ENCODE data around the gene NPC1L1.

The NPC1L1 gene

DNA sequence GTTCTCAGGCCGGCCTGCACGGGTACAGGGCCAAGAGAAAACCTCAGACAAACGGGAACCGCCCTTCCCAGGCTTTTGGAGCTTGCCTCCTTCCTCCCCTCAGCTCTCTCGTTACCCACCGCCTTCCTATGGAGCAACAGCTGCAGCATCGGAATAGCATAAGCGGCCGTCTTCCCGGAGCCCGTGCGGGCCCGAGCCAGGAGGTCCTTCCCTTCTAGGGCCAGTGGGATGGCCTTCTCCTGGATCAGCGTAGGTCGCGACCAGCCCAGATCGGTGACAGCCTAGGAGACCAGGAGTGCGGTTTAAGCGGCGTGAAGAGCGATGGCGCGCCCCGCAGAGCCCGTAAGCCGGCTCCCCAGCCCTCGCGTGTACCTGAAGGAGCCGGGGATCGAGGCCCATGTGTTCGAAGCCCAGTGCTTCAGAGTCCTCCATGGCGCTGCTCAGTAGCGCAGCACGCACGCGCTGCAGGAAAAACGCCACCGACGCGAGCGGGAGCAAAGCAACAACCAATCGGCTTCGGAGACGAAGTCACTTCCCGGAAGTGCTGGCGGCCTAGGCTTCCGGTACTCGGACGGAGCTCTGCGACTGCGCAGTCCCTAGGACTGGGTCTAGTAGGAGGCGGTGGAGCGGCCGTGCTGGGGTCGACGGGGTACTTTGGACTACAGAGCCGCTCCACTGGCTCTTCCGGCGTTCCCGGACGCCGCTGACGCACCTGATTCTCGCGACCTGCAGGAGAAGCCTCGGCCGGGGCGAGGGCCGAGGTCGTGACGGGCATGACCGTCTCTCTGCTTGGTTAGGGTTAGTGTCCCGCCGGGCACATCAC lies 32.5 kb upstream of the NPC1L1 start, which contains the start of gene DDX56:
Gene DDX56 (minus strand): TSS at position 445 of the 823 bp plus-strand sequence. CDS start 13 bp downstream, at position 432.
- TF ChIP-seq, protein P1, sequence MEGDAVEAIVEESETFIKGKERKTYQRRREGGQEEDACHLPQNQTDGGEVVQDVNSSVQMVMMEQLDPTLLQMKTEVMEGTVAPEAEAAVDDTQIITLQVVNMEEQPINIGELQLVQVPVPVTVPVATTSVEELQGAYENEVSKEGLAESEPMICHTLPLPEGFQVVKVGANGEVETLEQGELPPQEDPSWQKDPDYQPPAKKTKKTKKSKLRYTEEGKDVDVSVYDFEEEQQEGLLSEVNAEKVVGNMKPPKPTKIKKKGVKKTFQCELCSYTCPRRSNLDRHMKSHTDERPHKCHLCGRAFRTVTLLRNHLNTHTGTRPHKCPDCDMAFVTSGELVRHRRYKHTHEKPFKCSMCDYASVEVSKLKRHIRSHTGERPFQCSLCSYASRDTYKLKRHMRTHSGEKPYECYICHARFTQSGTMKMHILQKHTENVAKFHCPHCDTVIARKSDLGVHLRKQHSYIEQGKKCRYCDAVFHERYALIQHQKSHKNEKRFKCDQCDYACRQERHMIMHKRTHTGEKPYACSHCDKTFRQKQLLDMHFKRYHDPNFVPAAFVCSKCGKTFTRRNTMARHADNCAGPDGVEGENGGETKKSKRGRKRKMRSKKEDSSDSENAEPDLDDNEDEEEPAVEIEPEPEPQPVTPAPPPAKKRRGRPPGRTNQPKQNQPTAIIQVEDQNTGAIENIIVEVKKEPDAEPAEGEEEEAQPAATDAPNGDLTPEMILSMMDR (IDR thresholded peaks at IDR 0.05), result no peak
- H3K36me3 Mint-ChIP-seq (ENCODE audit: low read depth), result peaks cover 55% of the 10 kb centered on the region
- DNase-seq, result peak; percentile 93
- no peaks in the 10 kb centered on the region for H3K27me3 Mint-ChIP-seq (ENCODE audit: low read depth, poor library complexity)
- H3K9me3 Mint-ChIP-seq, result no peaks in the 10 kb centered on the region
- H3K4me1 Mint-ChIP-seq, result peaks cover 36% of the 10 kb centered on the region
- H3K27ac Mint-ChIP-seq, result peak within 1 kb of the TSS; percentile 98
- peak within 1 kb of the TSS; percentile 97 for H3K4me3 Mint-ChIP-seq

DNA sequence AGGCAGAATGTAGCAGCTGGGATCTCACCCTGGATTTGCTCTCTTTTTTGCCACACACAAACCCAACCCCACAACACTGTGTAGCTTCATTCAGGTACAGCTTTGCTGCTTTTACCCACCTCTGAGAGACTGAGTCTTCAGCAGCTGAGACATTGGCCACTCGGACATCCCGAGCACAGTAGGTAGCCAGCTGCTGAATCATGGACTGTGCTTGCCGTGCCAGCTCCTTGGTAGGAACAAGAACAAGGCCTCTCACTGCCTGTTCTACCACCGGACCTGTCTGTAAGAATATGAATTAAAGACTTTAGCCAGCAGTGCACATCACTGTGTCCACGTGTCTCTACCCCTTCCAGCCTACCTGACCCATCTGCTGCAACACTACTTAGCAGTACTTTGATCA lies 31.6 kb upstream of the NPC1L1 start:
- no peak overlapping the region for H3K27ac Mint-ChIP-seq
- peaks cover under 1% of the 10 kb centered on the region for H3K27me3 Mint-ChIP-seq (ENCODE audit: low read depth, poor library complexity)
- H3K36me3 Mint-ChIP-seq (ENCODE audit: low read depth), result peaks cover 57% of the 10 kb centered on the region
- TF ChIP-seq, protein P1 (IDR thresholded peaks at IDR 0.05), result no peak
- peak overlapping the region; percentile 97 for H3K4me3 Mint-ChIP-seq
- DNase-seq, result no peak
- peaks cover 36% of the 10 kb centered on the region for H3K4me1 Mint-ChIP-seq
- H3K9me3 Mint-ChIP-seq, result no peaks in the 10 kb centered on the region

GRCh38 chr7:44569959-44570358 lies 28.8 kb upstream of the NPC1L1 start:
- peaks cover 3% of the 10 kb centered on the region for H3K27me3 Mint-ChIP-seq (ENCODE audit: low read depth, poor library complexity)
- TF ChIP-seq, protein P1 (IDR thresholded peaks at IDR 0.05), result no peak
- no peak overlapping the region for H3K4me3 Mint-ChIP-seq
- H3K36me3 Mint-ChIP-seq (ENCODE audit: low read depth), result peaks cover 57% of the 10 kb centered on the region
- DNase-seq, result no peak
- peaks cover 27% of the 10 kb centered on the region for H3K4me1 Mint-ChIP-seq
- no peaks in the 10 kb centered on the region for H3K9me3 Mint-ChIP-seq
- no peak overlapping the region for H3K27ac Mint-ChIP-seq

DNA sequence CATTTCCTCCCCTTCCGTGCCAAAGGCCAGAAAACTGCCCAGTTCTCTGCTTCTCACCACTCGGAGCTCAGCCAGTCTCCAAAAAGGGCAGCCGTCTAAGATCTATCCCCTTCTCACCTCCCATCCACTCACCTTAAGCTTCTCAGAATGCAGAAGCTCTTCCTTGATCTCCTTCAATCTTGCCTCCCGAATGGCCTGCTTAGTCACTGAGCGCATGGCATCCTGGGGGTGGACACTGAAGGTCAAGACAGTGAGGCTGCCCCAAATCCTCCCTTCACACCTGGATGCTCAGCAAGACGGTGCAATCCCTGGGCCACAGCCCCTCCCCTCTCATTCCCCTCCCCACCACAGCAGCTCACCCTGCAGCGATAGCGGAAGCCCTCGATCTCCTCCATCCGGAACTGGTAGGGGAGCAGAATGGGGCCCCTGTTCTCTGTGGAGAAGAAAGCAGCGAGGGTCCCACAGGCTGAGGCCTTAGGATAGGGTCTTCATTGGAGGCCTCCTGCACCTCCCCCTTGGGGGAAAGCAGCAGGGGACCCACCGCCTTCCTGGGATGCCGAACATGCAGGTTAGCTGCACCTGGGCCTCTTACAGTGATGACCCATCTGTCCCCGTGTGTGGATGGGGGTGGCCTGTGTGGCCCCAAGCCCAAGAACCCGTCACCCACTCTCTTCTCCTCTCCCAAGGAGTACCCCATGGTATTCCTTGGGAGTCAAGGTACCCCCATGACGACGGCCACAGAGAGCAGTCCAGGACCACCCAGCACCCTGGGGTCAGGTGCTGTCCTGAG lies 27.8 kb upstream of the NPC1L1 start:
- DNase-seq, result no peak
- no peaks in the 10 kb centered on the region for H3K9me3 Mint-ChIP-seq
- peaks cover 67% of the 10 kb centered on the region for H3K36me3 Mint-ChIP-seq (ENCODE audit: low read depth)
- TF ChIP-seq, protein P1 (IDR thresholded peaks at IDR 0.05), result no peak
- H3K4me1 Mint-ChIP-seq, result peaks cover 17% of the 10 kb centered on the region
- H3K27me3 Mint-ChIP-seq (ENCODE audit: low read depth, poor library complexity), result peaks cover 3% of the 10 kb centered on the region
- H3K4me3 Mint-ChIP-seq, result no peak overlapping the region
- H3K27ac Mint-ChIP-seq, result peak overlapping the region; percentile 86

- H3K4me1 Mint-ChIP-seq, result peaks cover 8% of the 10 kb centered on the region
- no peak overlapping the region for H3K27ac Mint-ChIP-seq
- TF ChIP-seq, protein P1 (IDR thresholded peaks at IDR 0.05), result no peak
- no peak for DNase-seq
- peaks cover 64% of the 10 kb centered on the region for H3K36me3 Mint-ChIP-seq (ENCODE audit: low read depth)
- peaks cover 3% of the 10 kb centered on the region for H3K27me3 Mint-ChIP-seq (ENCODE audit: low read depth, poor library complexity)
- H3K4me3 Mint-ChIP-seq, result no peak overlapping the region
- H3K9me3 Mint-ChIP-seq, result no peaks in the 10 kb centered on the region
Observed at GRCh38 chr7:44567884-44568283, 26.8 kb upstream of the NPC1L1 start.

All from nephron progenitor cell (in vitro differentiated cells).